LNCaP clone FGC (cell line): Measurements from ENCODE around the gene USP54.

Experiments used
- DNase-seq: peaks from one replicate; pipeline ENCODE4 v3.0.0-alpha.2; 2011; ENCODE audit warnings: low read depth
- H3K4me3 ChIP-seq: 2 replicates; pipeline ENCODE4 v1.5.1; 2011; ENCODE audit warnings: mild to moderate bottlenecking, low read depth, low read length, control low read depth
- CTCF ChIP-seq: IDR thresholded peaks from 2 replicates; pipeline ENCODE4 v1.5.1; 2012; ENCODE audit warnings: mild to moderate bottlenecking; ENCODE audit not compliant: control insufficient read depth, insufficient read depth; ENCODE audit errors: extremely low read depth

Gene USP54

DNA sequence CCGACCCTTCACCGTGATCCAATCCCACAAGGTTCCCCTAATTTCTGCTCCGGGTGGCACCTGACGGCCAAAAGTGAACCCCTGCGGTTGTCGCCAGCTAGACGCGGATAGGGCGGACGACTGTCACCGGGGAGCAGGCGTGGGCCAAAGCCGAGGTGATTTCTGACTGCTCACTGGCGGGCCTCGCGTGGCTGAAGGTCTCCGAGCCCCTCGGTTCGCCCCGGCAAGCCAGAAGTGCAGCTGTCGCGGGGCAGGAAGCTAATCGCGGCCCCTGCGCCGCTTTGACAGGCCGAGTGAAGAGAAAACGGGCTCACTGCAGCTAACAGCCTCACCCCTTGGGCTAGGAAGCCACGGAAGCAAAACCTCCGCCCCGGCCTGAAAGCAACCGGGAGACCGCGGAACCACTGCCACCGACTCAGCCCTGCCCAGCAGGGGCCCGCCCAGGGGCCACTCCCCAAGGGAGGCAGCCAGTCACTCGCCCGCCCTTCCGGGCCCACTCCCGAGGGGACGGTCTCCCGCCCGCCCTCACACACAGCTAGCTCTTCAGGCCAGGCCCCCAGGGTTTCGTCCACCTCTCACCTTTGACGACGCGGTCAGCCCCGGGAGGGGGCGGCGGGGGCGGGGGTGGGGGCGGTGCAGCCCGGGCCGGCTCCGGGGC lies 95.8 kb downstream of the USP54 start:
- DNase-seq = peak; percentile 73
- no peak for TF ChIP-seq CTCF
- H3K4me3 ChIP-seq = peak overlapping the region; percentile 84

GRCh38 chr10:73494877-73495225 lies 96.3 kb downstream of the USP54 start:
- DNase-seq = no peak
- TF ChIP-seq CTCF = no peak
- H3K4me3 ChIP-seq = peak overlapping the region; percentile 84

GRCh38 chr10:73494213-73494612 lies 96.9 kb downstream of the USP54 start:
- H3K4me3 ChIP-seq = peak overlapping the region; percentile 84
- no peak for TF ChIP-seq CTCF
- no peak for DNase-seq

- no peak for DNase-seq
- TF ChIP-seq CTCF = no peak
- no peak overlapping the region for H3K4me3 ChIP-seq
Observed at GRCh38 chr10:73493781-73494180, 97.4 kb downstream of the USP54 start.

DNA sequence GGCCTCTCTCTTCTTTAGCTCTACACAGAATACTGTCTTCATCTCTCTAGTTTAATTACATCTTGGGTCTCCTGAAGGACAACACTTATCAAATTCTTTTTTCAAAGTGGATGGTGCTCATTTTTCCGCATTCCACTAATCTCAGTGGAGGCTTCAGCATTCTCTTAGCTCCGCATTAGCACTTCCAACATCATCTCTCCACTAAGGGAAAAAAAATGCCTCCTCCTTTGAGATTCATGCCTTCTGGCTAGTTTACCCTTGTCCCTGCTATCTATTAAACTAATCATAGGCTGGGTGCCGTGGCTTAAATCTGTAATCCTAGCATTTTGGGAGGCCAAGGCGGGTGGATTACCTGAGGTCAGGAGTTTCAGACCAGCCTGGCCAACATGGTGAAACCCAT lies 104.5 kb downstream of the USP54 start:
- H3K4me3 ChIP-seq = no peak overlapping the region
- TF ChIP-seq CTCF = no peak

GRCh38 chr10:73485320-73485719 lies 105.8 kb downstream of the USP54 start:
- no peak for DNase-seq
- no peak for TF ChIP-seq CTCF
- no peak overlapping the region for H3K4me3 ChIP-seq

More for the DNA sequence above, 104.5 kb downstream of the USP54 start:
- DNase-seq = no peak

GRCh38 chr10:73480158-73480557 lies 111.0 kb downstream of the USP54 start:
- TF ChIP-seq CTCF = no peak
- no peak for DNase-seq
- H3K4me3 ChIP-seq = no peak overlapping the region
